ENCODE results near the gene DOCK1. TPM values are rescaled to one million over a fixed set of nuclear protein-coding genes. Genes with fewer than 3 reads are reported as not detected.

The DOCK1 gene
- total RNA-seq, 1 donor from 2014 or later, result 72.6 TPM

DNA sequence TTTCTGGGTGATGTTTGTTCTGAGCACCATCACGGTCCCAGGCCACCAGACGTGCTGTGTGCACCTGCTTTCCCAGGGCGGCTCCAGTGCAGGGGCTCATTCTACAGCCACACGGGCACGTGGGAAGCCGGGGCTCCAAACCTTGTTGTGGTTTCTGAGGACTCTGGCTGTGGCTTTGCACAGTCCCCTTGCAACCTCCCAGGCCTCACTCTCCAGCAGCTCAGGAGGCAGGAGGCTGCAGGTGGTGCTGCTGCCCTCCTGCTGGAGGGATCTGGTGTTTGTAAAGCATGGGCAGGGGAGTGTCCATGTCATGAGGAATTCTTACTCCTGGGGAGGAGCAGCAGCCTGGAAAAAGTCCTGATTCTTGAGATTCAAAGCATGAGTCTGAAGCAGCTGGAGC is 236.9 kb downstream of the DOCK1 start:
- Histone ChIP-seq H3K79me2 (ENCODE audit: low read depth) (no peaks in the 10 kb centered on the region), H3K9ac (no peak overlapping the region), H3K36me3 (no peaks in the 10 kb centered on the region), H3K27me3 (no peaks in the 10 kb centered on the region), H3K4me2 (no peak overlapping the region), H3K4me1 (peaks cover 3% of the 10 kb centered on the region), H2AFZ (replicated peaks) (no peak overlapping the region), H3K27ac (no peak overlapping the region), H3K9me3 (ENCODE audit: low read depth) (no peaks in the 10 kb centered on the region), H3F3A (ENCODE audit: low read depth) (no peaks in the 10 kb centered on the region), H3K4me3 (no peak overlapping the region), H4K20me1 (ENCODE audit: low read depth) (no peaks in the 10 kb centered on the region)
- Mint-ChIP-seq H3K4me1 (peaks cover 15% of the 10 kb centered on the region), H3K9me3 (peaks cover 3% of the 10 kb centered on the region), H3K27ac (no peak overlapping the region), H3K36me3 (peaks cover 3% of the 10 kb centered on the region), H3K4me3 (no peak overlapping the region), H3K27me3 (ENCODE audit: insufficient read depth, low read depth) (peaks cover 2% of the 10 kb centered on the region)
- no peak for DNase-seq (ENCODE audit: low spot score)
- TF ChIP-seq EZH2 (IDR thresholded peaks at IDR 0.05) (no peak), EZH2phosphoT487 (IDR thresholded peaks at IDR 0.05) (no peak)
- TF ChIP-seq, protein P1, sequence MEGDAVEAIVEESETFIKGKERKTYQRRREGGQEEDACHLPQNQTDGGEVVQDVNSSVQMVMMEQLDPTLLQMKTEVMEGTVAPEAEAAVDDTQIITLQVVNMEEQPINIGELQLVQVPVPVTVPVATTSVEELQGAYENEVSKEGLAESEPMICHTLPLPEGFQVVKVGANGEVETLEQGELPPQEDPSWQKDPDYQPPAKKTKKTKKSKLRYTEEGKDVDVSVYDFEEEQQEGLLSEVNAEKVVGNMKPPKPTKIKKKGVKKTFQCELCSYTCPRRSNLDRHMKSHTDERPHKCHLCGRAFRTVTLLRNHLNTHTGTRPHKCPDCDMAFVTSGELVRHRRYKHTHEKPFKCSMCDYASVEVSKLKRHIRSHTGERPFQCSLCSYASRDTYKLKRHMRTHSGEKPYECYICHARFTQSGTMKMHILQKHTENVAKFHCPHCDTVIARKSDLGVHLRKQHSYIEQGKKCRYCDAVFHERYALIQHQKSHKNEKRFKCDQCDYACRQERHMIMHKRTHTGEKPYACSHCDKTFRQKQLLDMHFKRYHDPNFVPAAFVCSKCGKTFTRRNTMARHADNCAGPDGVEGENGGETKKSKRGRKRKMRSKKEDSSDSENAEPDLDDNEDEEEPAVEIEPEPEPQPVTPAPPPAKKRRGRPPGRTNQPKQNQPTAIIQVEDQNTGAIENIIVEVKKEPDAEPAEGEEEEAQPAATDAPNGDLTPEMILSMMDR (IDR thresholded peaks at IDR 0.05), result no peak

DNA sequence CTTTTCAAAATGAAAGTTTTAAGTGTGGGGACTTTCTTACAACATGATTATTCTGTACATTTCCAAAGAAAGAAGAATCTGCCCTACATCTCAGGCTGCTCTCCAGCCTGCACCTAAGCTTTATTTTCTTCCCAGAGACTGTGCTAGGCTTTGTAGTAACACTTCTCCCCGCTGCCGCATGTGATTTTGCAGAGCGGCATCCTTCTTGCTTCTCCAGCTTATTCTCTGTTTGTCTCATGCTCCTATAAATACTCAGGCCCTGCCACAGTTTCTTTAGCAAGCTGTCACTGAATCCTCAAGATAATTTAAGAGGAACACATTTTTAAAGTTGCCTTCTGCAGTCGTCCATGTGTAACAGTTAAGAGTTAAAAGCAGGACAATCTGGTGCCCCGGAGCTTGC is 237.6 kb downstream of the DOCK1 start:
- Histone ChIP-seq H3K9me3 (ENCODE audit: low read depth) (no peaks in the 10 kb centered on the region), H3F3A (ENCODE audit: low read depth) (no peaks in the 10 kb centered on the region), H3K4me2 (no peak overlapping the region), H3K4me1 (peaks cover 3% of the 10 kb centered on the region), H3K4me3 (no peak overlapping the region), H3K27me3 (no peaks in the 10 kb centered on the region), H2AFZ (replicated peaks) (no peak overlapping the region), H3K9ac (no peak overlapping the region), H3K79me2 (ENCODE audit: low read depth) (no peaks in the 10 kb centered on the region), H3K36me3 (no peaks in the 10 kb centered on the region), H3K27ac (no peak overlapping the region), H4K20me1 (ENCODE audit: low read depth) (no peaks in the 10 kb centered on the region)
- TF ChIP-seq EZH2phosphoT487 (IDR thresholded peaks at IDR 0.05), result no peak
- TF ChIP-seq, protein P1 (IDR thresholded peaks at IDR 0.05), result no peak
- no peak for TF ChIP-seq EZH2 (IDR thresholded peaks at IDR 0.05)
- H3K36me3 Mint-ChIP-seq, result peaks cover 3% of the 10 kb centered on the region
- DNase-seq (ENCODE audit: low spot score), result no peak
- peaks cover 3% of the 10 kb centered on the region for H3K9me3 Mint-ChIP-seq
- H3K27me3 Mint-ChIP-seq (ENCODE audit: insufficient read depth, low read depth), result peaks cover 2% of the 10 kb centered on the region
- H3K4me1 Mint-ChIP-seq, result peaks cover 15% of the 10 kb centered on the region
- H3K27ac Mint-ChIP-seq, result no peak overlapping the region
- H3K4me3 Mint-ChIP-seq, result no peak overlapping the region

DNA sequence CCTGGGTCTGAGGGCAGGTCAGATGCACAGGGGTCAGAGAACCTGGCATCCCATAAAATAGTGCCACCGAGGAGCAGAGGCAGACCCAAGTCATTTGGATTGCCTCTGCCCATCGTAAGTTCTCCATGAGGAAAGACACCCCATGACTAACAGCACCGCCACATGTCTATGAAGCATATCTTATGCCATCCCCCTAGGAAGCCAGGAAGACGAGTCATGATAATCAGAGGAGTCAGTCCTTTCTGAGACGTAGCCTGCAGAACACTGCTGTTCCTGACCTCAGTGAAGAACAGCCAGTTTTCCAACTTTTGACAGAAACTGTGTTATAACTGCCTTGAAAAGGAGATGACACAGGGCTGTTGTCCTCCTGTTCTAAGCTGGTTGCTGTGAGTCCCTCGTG is 239.9 kb downstream of the DOCK1 start:
- no peaks in the 10 kb centered on the region for H4K20me1 ChIP-seq (ENCODE audit: low read depth)
- Mint-ChIP-seq H3K27ac (no peak overlapping the region), H3K4me3 (no peak overlapping the region), H3K4me1 (peaks cover 36% of the 10 kb centered on the region), H3K27me3 (ENCODE audit: insufficient read depth, low read depth) (peaks cover 2% of the 10 kb centered on the region), H3K9me3 (peaks cover 8% of the 10 kb centered on the region), H3K36me3 (peaks cover 6% of the 10 kb centered on the region)
- H3K9ac ChIP-seq, result no peak overlapping the region
- no peaks in the 10 kb centered on the region for H3K79me2 ChIP-seq (ENCODE audit: low read depth)
- no peak overlapping the region for H3K27ac ChIP-seq
- H3K4me2 ChIP-seq, result no peak overlapping the region
- H3K27me3 ChIP-seq, result no peaks in the 10 kb centered on the region
- H3K36me3 ChIP-seq, result no peaks in the 10 kb centered on the region
- DNase-seq (ENCODE audit: low spot score), result no peak
- H3K4me1 ChIP-seq, result peaks cover 3% of the 10 kb centered on the region
- TF ChIP-seq, protein P1 (IDR thresholded peaks at IDR 0.05), result no peak
- TF ChIP-seq EZH2phosphoT487 (IDR thresholded peaks at IDR 0.05), result no peak
- no peak for TF ChIP-seq EZH2 (IDR thresholded peaks at IDR 0.05)
- H3K4me3 ChIP-seq, result no peak overlapping the region
- H3F3A ChIP-seq (ENCODE audit: low read depth), result no peaks in the 10 kb centered on the region
- no peaks in the 10 kb centered on the region for H3K9me3 ChIP-seq (ENCODE audit: low read depth)
- H2AFZ ChIP-seq (replicated peaks), result no peak overlapping the region
